ENCODE measurements around the gene PRDX2. TPM values are rescaled to one million over a fixed set of nuclear protein-coding genes. Genes with fewer than 3 reads are reported as not detected.
A peak's percentile ranks its signal among the peaks of the same experiment; 100 is the strongest.

Gene PRDX2
- total RNA-seq, 1 donor from 2014 or later, result 123 TPM

GRCh38 chr19:12790628-12791344 is 10.8 kb downstream of the PRDX2 start:
- Histone ChIP-seq H3K27ac (peak overlapping the region; percentile 100), H3K9me3 (no peaks in the 10 kb centered on the region), H3K27me3 (no peaks in the 10 kb centered on the region), H3K4me1 (peaks cover 39% of the 10 kb centered on the region), H3K36me3 (no peaks in the 10 kb centered on the region), H3K4me3 (peak overlapping the region; percentile 88)
- DNase-seq (no peak), ATAC-seq (no peak)
- TF ChIP-seq, protein P1, sequence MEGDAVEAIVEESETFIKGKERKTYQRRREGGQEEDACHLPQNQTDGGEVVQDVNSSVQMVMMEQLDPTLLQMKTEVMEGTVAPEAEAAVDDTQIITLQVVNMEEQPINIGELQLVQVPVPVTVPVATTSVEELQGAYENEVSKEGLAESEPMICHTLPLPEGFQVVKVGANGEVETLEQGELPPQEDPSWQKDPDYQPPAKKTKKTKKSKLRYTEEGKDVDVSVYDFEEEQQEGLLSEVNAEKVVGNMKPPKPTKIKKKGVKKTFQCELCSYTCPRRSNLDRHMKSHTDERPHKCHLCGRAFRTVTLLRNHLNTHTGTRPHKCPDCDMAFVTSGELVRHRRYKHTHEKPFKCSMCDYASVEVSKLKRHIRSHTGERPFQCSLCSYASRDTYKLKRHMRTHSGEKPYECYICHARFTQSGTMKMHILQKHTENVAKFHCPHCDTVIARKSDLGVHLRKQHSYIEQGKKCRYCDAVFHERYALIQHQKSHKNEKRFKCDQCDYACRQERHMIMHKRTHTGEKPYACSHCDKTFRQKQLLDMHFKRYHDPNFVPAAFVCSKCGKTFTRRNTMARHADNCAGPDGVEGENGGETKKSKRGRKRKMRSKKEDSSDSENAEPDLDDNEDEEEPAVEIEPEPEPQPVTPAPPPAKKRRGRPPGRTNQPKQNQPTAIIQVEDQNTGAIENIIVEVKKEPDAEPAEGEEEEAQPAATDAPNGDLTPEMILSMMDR (IDR thresholded peaks at IDR 0.05), result no peak
- intact Hi-C loops (cut with DNase I), result no loop called here

DNA sequence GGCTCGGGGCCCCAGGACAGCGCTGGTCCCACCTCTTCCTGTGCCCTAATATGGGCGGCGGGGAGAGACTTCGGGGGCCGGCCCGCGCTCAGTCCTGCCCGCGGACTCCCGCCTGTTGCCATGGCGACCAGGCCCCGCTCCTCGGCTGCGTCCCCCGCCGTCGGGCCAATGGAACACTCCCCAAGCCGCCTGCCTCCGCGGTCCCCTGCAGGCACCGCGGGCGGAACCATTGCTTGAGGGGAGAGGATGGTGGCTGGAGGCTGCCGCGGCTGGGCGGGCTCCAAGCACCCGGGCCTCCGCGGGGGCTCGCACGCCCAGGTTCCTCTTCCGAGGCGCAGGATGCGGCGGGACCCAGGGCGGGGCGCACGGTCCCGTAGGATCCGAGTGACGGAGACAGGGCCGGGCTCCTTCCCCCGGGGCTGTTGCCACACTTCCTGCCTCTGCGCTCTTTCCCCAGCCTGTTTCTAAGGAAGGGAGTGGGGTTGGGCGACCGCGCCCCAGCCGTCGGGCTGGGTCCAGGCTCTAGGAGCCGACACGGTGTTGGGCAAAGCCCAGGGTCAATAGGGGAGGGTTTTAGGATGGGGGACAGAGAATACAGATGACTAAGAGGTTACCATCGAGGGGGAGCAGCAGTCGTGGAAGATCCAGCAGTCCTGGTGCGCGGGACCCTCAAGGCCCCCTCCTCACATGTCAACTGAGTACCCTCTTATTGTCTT is 11.5 kb downstream of the PRDX2 start:
- peak; percentile 58 for ATAC-seq
- intact Hi-C loops (cut with DNase I), result no loop called here
- H3K4me1 ChIP-seq, result peaks cover 43% of the 10 kb centered on the region

GRCh38 chr19:12789098-12789903 is 12.3 kb downstream of the PRDX2 start:
- Histone ChIP-seq H3K9me3 (no peaks in the 10 kb centered on the region), H3K36me3 (no peaks in the 10 kb centered on the region), H3K27ac (peak overlapping the region; percentile 100), H3K4me1 (peaks cover 50% of the 10 kb centered on the region), H3K27me3 (no peaks in the 10 kb centered on the region), H3K4me3 (peak overlapping the region; percentile 88)
- DNase-seq (no peak), ATAC-seq (no peak)
- intact Hi-C loops (cut with DNase I), result no loop called here
- TF ChIP-seq, protein P1 (IDR thresholded peaks at IDR 0.05), result no peak

More for the DNA sequence above, 11.5 kb downstream of the PRDX2 start:
- TF ChIP-seq, protein P1 (IDR thresholded peaks at IDR 0.05), result no peak
- Histone ChIP-seq H3K36me3 (no peaks in the 10 kb centered on the region), H3K4me3 (peak overlapping the region; percentile 88), H3K9me3 (no peaks in the 10 kb centered on the region), H3K27me3 (no peaks in the 10 kb centered on the region), H3K27ac (peak overlapping the region; percentile 100)
- DNase-seq, result peak; percentile 99

DNA sequence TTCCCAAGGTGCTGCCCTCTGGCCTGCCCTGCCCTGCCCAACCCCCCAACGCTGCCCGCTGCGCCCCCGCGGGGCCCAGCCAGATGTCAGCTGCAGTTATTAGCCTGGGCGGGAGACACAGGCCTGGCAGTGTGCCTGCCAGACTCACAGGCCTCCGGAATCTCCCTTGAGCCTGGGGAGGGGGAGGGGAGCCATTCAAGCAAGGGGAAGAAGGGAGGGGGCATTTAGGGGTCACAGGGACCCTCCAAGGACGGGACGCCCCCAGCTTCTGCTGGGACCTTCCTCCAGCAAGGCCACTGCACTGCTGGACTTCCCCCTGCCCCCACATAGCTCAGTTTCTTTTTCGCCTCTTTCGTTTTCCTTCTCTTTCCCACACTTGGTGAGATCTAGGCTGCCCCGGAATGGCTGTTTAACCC is 12.9 kb downstream of the PRDX2 start:
- ATAC-seq, result no peak
- no peaks in the 10 kb centered on the region for H3K9me3 ChIP-seq
- TF ChIP-seq, protein P1 (IDR thresholded peaks at IDR 0.05), result no peak
- H3K27ac ChIP-seq, result peak overlapping the region; percentile 100
- no peaks in the 10 kb centered on the region for H3K36me3 ChIP-seq
- intact Hi-C loops (cut with DNase I), result no loop called here
- peak overlapping the region; percentile 88 for H3K4me3 ChIP-seq
- peaks cover 56% of the 10 kb centered on the region for H3K4me1 ChIP-seq
- DNase-seq, result peak; percentile 91
- H3K27me3 ChIP-seq, result no peaks in the 10 kb centered on the region

DNA sequence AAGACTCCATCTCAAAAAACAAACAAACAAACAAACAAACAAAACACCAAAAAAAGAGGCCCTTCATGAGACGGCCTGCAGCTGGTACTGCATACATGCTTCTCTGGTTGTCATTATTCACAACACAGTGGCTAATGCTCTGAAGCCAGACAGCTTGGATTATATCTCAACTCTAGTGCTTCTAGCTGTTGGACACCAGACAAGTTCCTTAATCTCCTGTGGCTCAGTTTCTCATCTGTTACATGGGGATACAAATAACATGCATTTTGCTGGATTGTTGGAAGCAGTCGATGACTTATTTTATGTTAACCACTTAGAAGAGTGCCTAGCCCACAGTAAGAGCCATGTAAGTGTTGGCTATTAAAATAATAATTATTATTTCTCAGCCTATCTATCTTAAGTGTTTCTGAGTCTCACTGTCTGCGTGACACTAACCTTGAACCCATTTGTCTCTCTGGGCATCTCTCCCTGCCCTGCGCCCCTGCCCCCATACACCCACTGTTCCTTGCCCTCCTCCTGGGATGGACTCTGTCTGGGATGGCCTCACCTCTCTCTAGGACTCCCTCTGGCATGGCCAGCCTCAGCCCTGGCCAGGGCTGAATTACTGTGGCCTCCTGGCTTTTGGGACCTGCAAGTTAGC is 13.4 kb downstream of the PRDX2 start:
- H3K36me3 ChIP-seq, result no peaks in the 10 kb centered on the region
- H3K4me3 ChIP-seq, result peak overlapping the region; percentile 88
- peaks cover 62% of the 10 kb centered on the region for H3K4me1 ChIP-seq
- no peaks in the 10 kb centered on the region for H3K27me3 ChIP-seq
- intact Hi-C loops (cut with DNase I), result no loop called here
- ATAC-seq (no peak), DNase-seq (no peak)
- TF ChIP-seq, protein P1 (IDR thresholded peaks at IDR 0.05), result no peak
- H3K9me3 ChIP-seq, result no peaks in the 10 kb centered on the region
- H3K27ac ChIP-seq, result peak overlapping the region; percentile 100
